Uterus (tissue), 4 donors: ENCODE measurements around the gene CRTC3. TPM values are rescaled to one million over a fixed set of nuclear protein-coding genes. Genes with fewer than 3 reads are reported as not detected.

Source experiments
- DNase-seq, 2 donors: peaks; one replicate each; pipeline ENCODE4 v3.0.0-alpha.2; 2019 to 2020
- H3K27ac ChIP-seq, 2 donors: fragments of 200-600 bp; sonication (generic); 1 replicate in 1 of 2; 2 replicates in 1 of 2; pipeline ENCODE4 v1.5.1; 2016 to 2018
- H3K27me3 ChIP-seq, 2 donors: fragments of 200-600 bp; sonication (generic); one replicate each; pipeline ENCODE4 v1.5.1; 2018 to 2019; ENCODE audit warnings: control low read depth in 1 of 2
- H3K36me3 ChIP-seq, 2 donors: fragments of 200-600 bp; sonication (generic); one replicate each; pipeline ENCODE4 v1.5.1; 2019; ENCODE audit warnings: control low read depth in 1 of 2
- H3K4me1 ChIP-seq, 2 donors: fragments of 200-600 bp; sonication (generic); one replicate each; pipeline ENCODE4 v1.5.1; 2018 to 2019; ENCODE audit warnings: control low read depth in 1 of 2
- H3K4me3 ChIP-seq, 2 donors: fragments of 200-600 bp; sonication (generic); 1 replicate in 1 of 2; 2 replicates in 1 of 2; pipeline ENCODE4 v1.5.1; 2018 to 2019; ENCODE audit warnings: mild to moderate bottlenecking in 1 of 2
- H3K9me3 ChIP-seq, 2 donors: fragments of 200-600 bp; sonication (generic); one replicate each; pipeline ENCODE4 v1.5.1; 2019; ENCODE audit warnings: control low read depth in 1 of 2
- CTCF ChIP-seq, 4 experiments: fragments of 200-600 bp in 2 of 4; fragments of 450-650 bp in 2 of 4; sonication (generic) in 2 of 4; IDR thresholded peaks; one replicate each; pipeline ENCODE4 v1.5.1; 2016 to 2019; ENCODE audit warnings: antibody characterized with exemption in 4 of 4, mild to moderate bottlenecking in 2 of 4, moderate library complexity in 1 of 4
- POLR2A ChIP-seq, 2 donors: fragments of 450-650 bp; IDR thresholded peaks; one replicate each; pipeline ENCODE4 v1.6.1; 2016; ENCODE audit warnings: antibody characterized with exemption in 2 of 2, mild to moderate bottlenecking in 1 of 2, moderate library complexity in 1 of 2
- intact Hi-C: fragments of 100-400 bp; cut with DNase I; formaldehyde crosslinking; loops from one replicate; pipeline ENCODE4 v1.15.1; 2023; ENCODE audit warnings: low total_unique reads
- total RNA-seq, 4 donors: library from RNA; depleted of rRNA in 3 of 4; stranded (reverse); fragments of >200 nt in 3 of 4; gene quantifications; one replicate each; pipeline versions ENCODE4 v1.1.0 to v1.2.4, GENCODE V29; 2014 to 2023
- donor health status: DM: yes; HTN: yes; CAD: no.

The CRTC3 gene
- total RNA-seq, 4 donors from 2014 or later = 18.4 to 89.4 (median 40.9) TPM

GRCh38 chr15:90558171-90558573 lies 28.4 kb downstream of the CRTC3 start:
- Histone ChIP-seq H3K4me3 (no peak overlapping the region), H3K27me3 (no peaks in the 10 kb centered on the region), H3K27ac (peak overlapping the region; percentile 77 to 83), H3K9me3 (no peaks in the 10 kb centered on the region), H3K4me1 (peaks cover 9 to 15% of the 10 kb centered on the region in 2 donors), H3K36me3 (no peaks in the 10 kb centered on the region)
- DNase-seq = peak in 1 of 2 donors; percentile 43
- TF ChIP-seq POLR2A (IDR thresholded peaks at IDR 0.05) = no peak
- no peak for TF ChIP-seq CTCF (IDR thresholded peaks at IDR 0.05)
- intact Hi-C loops = no loop called here

DNA sequence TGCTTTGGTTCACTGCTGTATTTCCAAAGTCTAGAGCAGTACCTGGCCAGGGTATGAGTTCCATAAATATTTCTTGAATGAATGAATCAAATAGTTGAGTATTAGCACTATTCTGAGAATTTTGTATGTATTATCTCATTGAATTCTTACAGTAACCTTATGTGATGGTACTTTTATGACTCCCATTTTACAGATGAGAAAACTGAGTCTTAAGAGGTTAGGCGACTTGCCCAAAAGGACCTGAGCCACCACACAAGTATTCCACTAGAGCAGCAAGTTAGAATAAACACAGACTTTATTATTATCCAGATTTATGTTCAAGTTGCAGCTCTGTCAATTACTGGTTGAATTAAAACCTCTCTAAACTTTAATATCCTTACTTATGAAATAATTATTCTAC lies 29.4 kb downstream of the CRTC3 start:
- intact Hi-C loops = no loop called here
- DNase-seq = no peak
- Histone ChIP-seq H3K36me3 (no peaks in the 10 kb centered on the region), H3K9me3 (no peaks in the 10 kb centered on the region), H3K27me3 (no peaks in the 10 kb centered on the region), H3K4me1 (peaks cover 9 to 15% of the 10 kb centered on the region in 2 donors), H3K4me3 (no peak overlapping the region), H3K27ac (peak overlapping the region; percentile 77 to 83)
- no peak for TF ChIP-seq CTCF (IDR thresholded peaks at IDR 0.05)
- TF ChIP-seq POLR2A (IDR thresholded peaks at IDR 0.05) = no peak

GRCh38 chr15:90560229-90560776 lies 30.6 kb downstream of the CRTC3 start:
- H3K4me1 ChIP-seq = peaks cover 9 to 15% of the 10 kb centered on the region in 2 donors
- H3K27ac ChIP-seq = peak overlapping the region; percentile 77 to 83
- DNase-seq = peak; percentile 60 to 68
- H3K9me3 ChIP-seq = no peaks in the 10 kb centered on the region
- H3K27me3 ChIP-seq = no peaks in the 10 kb centered on the region
- intact Hi-C loops = no loop called here
- TF ChIP-seq CTCF (IDR thresholded peaks at IDR 0.05) = no peak
- TF ChIP-seq POLR2A (IDR thresholded peaks at IDR 0.05) = peak in 1 of 2 donors; percentile 26
- no peak overlapping the region for H3K4me3 ChIP-seq
- H3K36me3 ChIP-seq = no peaks in the 10 kb centered on the region

GRCh38 chr15:90561344-90562244 lies 31.9 kb downstream of the CRTC3 start:
- H3K4me1 ChIP-seq = peaks cover 9 to 15% of the 10 kb centered on the region in 2 donors

More at GRCh38 chr15:90561344-90562244, 31.9 kb downstream of the CRTC3 start:
- Histone ChIP-seq H3K9me3 (no peaks in the 10 kb centered on the region), H3K27me3 (no peaks in the 10 kb centered on the region), H3K27ac (peak overlapping the region; percentile 77 to 83), H3K36me3 (no peaks in the 10 kb centered on the region), H3K4me3 (no peak overlapping the region)
- DNase-seq = peak; percentile 30 to 45
- intact Hi-C loops = no loop called here
- no peak for TF ChIP-seq CTCF (IDR thresholded peaks at IDR 0.05)
- no peak for TF ChIP-seq POLR2A (IDR thresholded peaks at IDR 0.05)
